Central memory CD8-positive, alpha-beta T cell (primary cell): Measurements from ENCODE around the gene HES5.

Experiments used
- ATAC-seq: fragments of 150-1000 bp; cut with Tn5 transposase; replicated peaks from 2 replicates; pipeline ENCODE4 v1.10.0; 2022; ENCODE audit warnings: mild to moderate bottlenecking, moderate FRiP score, moderate number of reproducible peaks; ENCODE audit not compliant: poor library complexity, severe bottlenecking; ENCODE audit errors: extremely low read depth
- DNase-seq, 2 donors: peaks; one replicate each; pipeline ENCODE4 v3.0.0; 2021; ENCODE audit warnings: low spot score in 2 of 2
- H3K27ac Mint-ChIP-seq: one replicate; pipeline ENCODE4 v1.8.0; 2022; ENCODE audit warnings: low read depth, mild to moderate bottlenecking, moderate library complexity, mixed read lengths
- H3K27me3 Mint-ChIP-seq: one replicate; pipeline ENCODE4 v1.8.0; 2022; ENCODE audit warnings: mixed read lengths
- H3K36me3 Mint-ChIP-seq: one replicate; pipeline ENCODE4 v1.8.0; 2022; ENCODE audit warnings: mild to moderate bottlenecking, moderate library complexity, mixed read lengths; ENCODE audit not compliant: insufficient read depth
- H3K4me1 Mint-ChIP-seq: one replicate; pipeline ENCODE4 v1.8.0; 2022; ENCODE audit warnings: mixed read lengths
- H3K4me3 Mint-ChIP-seq: one replicate; pipeline ENCODE4 v1.8.0; 2022; ENCODE audit warnings: mild to moderate bottlenecking, moderate library complexity, mixed read lengths
- H3K9me3 Mint-ChIP-seq: one replicate; pipeline ENCODE4 v1.8.0; 2022; ENCODE audit warnings: mixed read lengths

Gene HES5

DNA sequence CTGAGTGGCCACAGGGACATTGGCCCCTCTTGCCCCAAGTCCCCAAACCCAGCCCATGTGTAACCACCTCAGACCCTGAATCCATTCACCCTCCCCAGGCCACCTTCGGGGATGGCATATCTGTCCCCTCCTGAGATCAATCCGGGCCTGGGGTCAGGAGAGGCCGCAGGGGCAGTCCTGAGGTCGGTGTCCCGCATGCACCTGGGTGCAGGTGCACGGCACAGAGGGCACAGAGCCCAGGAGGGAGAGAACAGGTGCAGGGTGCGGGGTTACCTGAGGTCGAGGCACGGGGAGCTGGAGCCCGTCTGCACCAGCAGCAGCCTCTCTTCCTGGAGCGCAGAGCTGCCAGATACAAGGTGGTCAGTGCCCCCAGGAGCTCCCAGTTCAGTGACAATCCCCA lies 20.5 kb downstream of the HES5 start:
- ATAC-seq = no peak
- H3K27ac Mint-ChIP-seq = no peak overlapping the region
- H3K27me3 Mint-ChIP-seq = no peaks in the 10 kb centered on the region
- H3K36me3 Mint-ChIP-seq = peaks cover 17% of the 10 kb centered on the region
- no peak for DNase-seq
- no peak overlapping the region for H3K4me3 Mint-ChIP-seq
- no peaks in the 10 kb centered on the region for H3K4me1 Mint-ChIP-seq
- no peaks in the 10 kb centered on the region for H3K9me3 Mint-ChIP-seq

DNA sequence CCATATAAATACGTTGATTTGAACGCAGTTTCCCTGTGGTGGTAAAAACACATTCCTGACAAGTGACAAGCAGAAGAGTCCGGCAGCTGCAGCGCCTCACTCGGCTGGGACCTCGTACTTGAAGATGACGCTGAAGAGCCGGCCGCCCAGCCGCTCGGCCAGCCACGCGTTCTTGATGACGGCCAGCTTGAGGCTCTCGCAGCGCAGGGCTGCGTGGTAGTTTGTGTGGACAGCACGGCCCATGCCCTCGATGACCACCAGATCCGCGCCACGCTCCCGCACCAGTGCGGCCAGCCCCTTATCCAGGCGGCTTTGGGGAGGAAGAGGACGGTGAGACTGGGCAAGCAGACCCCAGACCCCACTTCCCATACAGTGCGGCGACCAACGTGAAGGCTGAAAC lies 21.3 kb downstream of the HES5 start:
- no peaks in the 10 kb centered on the region for H3K27me3 Mint-ChIP-seq
- no peak for DNase-seq
- no peaks in the 10 kb centered on the region for H3K4me1 Mint-ChIP-seq
- H3K27ac Mint-ChIP-seq = no peak overlapping the region
- no peak overlapping the region for H3K4me3 Mint-ChIP-seq
- H3K36me3 Mint-ChIP-seq = peaks cover 18% of the 10 kb centered on the region
- H3K9me3 Mint-ChIP-seq = no peaks in the 10 kb centered on the region
- ATAC-seq = no peak

DNA sequence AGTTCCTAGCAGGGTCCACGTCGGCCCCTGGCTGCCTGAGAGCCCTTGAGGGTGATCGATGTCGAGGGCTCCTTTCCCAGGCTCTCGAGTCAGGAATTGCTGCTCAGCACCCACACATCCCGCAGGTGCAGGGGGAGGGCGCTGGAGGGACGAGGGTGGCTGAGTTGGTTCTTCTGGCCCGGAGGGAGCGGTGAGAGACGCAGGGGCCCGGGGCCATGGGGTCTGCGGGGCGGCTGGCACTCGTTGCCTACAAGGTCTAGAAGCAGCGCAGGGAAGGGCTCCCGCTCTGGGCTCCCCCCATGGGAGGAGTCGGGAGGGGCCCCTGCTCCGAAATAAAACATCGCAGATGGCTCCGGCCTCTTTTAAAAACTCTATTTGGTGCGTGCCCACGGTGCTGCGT lies 21.9 kb downstream of the HES5 start:
- no peak for ATAC-seq
- Mint-ChIP-seq H3K27ac (no peak overlapping the region), H3K9me3 (no peaks in the 10 kb centered on the region), H3K4me3 (no peak overlapping the region), H3K27me3 (no peaks in the 10 kb centered on the region), H3K4me1 (no peaks in the 10 kb centered on the region), H3K36me3 (peaks cover 18% of the 10 kb centered on the region)
- no peak for DNase-seq

- no peak for DNase-seq
- ATAC-seq = no peak
- H3K9me3 Mint-ChIP-seq = no peaks in the 10 kb centered on the region
- H3K4me3 Mint-ChIP-seq = no peak overlapping the region
- H3K27me3 Mint-ChIP-seq = no peaks in the 10 kb centered on the region
- no peak overlapping the region for H3K27ac Mint-ChIP-seq
- H3K36me3 Mint-ChIP-seq = peaks cover 18% of the 10 kb centered on the region
- no peaks in the 10 kb centered on the region for H3K4me1 Mint-ChIP-seq
These were observed 22.3 kb downstream of the HES5 start for GRCh38 chr1:2507744-2508155.

DNA sequence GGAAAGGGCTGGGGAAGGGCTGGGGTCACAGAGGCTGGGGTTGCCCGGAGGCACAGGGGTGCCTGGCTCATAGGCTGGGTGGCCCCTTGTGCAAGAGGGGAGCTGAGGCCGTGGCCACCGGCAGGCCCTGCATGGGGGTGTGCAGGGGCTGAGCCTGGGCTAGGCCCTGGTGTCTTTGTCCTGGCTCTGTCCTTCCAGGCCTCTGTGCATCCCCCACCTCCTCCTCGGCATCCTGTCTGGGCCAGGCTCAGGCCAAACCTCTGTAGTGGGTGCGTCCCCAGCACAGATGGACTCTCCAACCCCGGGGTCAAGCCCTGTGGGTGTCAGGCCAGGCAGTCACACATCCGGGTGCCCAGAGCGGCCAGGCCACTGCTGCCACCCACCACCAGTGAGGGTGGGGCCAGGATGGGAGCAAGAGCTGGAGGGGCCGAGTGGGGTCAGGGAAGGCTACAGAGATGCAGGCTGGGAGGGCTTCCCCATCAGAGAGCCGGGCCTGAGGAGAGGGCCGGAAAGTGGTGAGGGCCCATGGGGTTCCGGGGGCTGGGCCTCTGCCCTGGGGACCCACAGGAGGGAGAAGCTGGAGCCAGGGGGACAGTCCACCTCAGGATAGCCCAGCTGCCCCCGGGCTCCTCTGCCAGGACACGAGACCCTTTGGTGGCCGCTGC lies 23.0 kb downstream of the HES5 start:
- ATAC-seq = no peak
- peaks cover 18% of the 10 kb centered on the region for H3K36me3 Mint-ChIP-seq
- no peak overlapping the region for H3K4me3 Mint-ChIP-seq
- H3K4me1 Mint-ChIP-seq = no peaks in the 10 kb centered on the region
- no peaks in the 10 kb centered on the region for H3K9me3 Mint-ChIP-seq
- no peak for DNase-seq
- H3K27ac Mint-ChIP-seq = no peak overlapping the region
- H3K27me3 Mint-ChIP-seq = no peaks in the 10 kb centered on the region

GRCh38 chr1:2506007-2506860 lies 23.8 kb downstream of the HES5 start:
- no peak for ATAC-seq
- no peak overlapping the region for H3K27ac Mint-ChIP-seq
- no peak for DNase-seq
- H3K4me3 Mint-ChIP-seq = no peak overlapping the region
- no peaks in the 10 kb centered on the region for H3K4me1 Mint-ChIP-seq
- H3K9me3 Mint-ChIP-seq = no peaks in the 10 kb centered on the region
- no peaks in the 10 kb centered on the region for H3K27me3 Mint-ChIP-seq
- peaks cover 14% of the 10 kb centered on the region for H3K36me3 Mint-ChIP-seq

- peaks cover under 1% of the 10 kb centered on the region for H3K4me1 Mint-ChIP-seq
- no peak overlapping the region for H3K27ac Mint-ChIP-seq
- ATAC-seq (no peak), DNase-seq (no peak)
- no peak overlapping the region for H3K4me3 Mint-ChIP-seq
- peaks cover 13% of the 10 kb centered on the region for H3K36me3 Mint-ChIP-seq
- H3K27me3 Mint-ChIP-seq = no peaks in the 10 kb centered on the region
- H3K9me3 Mint-ChIP-seq = no peaks in the 10 kb centered on the region
These were observed 24.5 kb downstream of the HES5 start for GRCh38 chr1:2505461-2505994.

DNA sequence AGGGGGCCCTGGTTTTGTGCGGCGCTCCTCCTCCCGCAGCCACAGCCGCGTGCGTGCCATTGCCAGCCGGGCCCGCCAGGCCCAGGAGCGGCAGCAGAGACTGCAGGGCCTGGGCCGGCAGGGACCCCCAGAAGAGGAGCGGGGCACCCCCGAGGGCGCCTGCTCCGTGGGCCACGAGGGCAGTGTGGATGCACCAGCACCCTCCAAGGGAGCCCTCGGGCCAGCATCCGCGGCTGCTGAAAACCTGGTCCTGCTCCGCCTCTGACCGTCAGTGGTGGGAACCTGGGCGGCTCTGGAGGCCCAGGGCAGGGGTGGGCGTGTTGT lies 25.2 kb downstream of the HES5 start:
- Mint-ChIP-seq H3K27me3 (no peaks in the 10 kb centered on the region), H3K36me3 (peaks cover 12% of the 10 kb centered on the region), H3K4me3 (no peak overlapping the region), H3K9me3 (no peaks in the 10 kb centered on the region), H3K4me1 (peaks cover 6% of the 10 kb centered on the region), H3K27ac (no peak overlapping the region)
- no peak for ATAC-seq
- DNase-seq = no peak

- Mint-ChIP-seq H3K27me3 (no peaks in the 10 kb centered on the region), H3K27ac (no peak overlapping the region), H3K4me3 (no peak overlapping the region), H3K4me1 (peaks cover 12% of the 10 kb centered on the region), H3K9me3 (no peaks in the 10 kb centered on the region), H3K36me3 (peaks cover 10% of the 10 kb centered on the region)
- ATAC-seq (no peak), DNase-seq (no peak)
These were observed 25.7 kb downstream of the HES5 start for GRCh38 chr1:2504225-2504948.

- ATAC-seq (no peak), DNase-seq (no peak)
- peaks cover 16% of the 10 kb centered on the region for H3K4me1 Mint-ChIP-seq
- H3K27me3 Mint-ChIP-seq = no peaks in the 10 kb centered on the region
- H3K27ac Mint-ChIP-seq = no peak overlapping the region
- H3K36me3 Mint-ChIP-seq = peaks cover 9% of the 10 kb centered on the region
- H3K9me3 Mint-ChIP-seq = no peaks in the 10 kb centered on the region
- H3K4me3 Mint-ChIP-seq = no peak overlapping the region
These were observed 26.4 kb downstream of the HES5 start for GRCh38 chr1:2503554-2504224.

GRCh38 chr1:2502661-2503553 lies 27.2 kb downstream of the HES5 start:
- no peak overlapping the region for H3K4me3 Mint-ChIP-seq
- H3K27ac Mint-ChIP-seq = no peak overlapping the region
- H3K27me3 Mint-ChIP-seq = no peaks in the 10 kb centered on the region
- peaks cover 16% of the 10 kb centered on the region for H3K4me1 Mint-ChIP-seq
- peaks cover 4% of the 10 kb centered on the region for H3K36me3 Mint-ChIP-seq
- no peak for DNase-seq
- ATAC-seq = no peak
- H3K9me3 Mint-ChIP-seq = no peaks in the 10 kb centered on the region
